Gastroesophageal sphincter (tissue), 4 donors: Measurements from ENCODE around the gene ZNF273. TPM values are rescaled to one million over a fixed set of nuclear protein-coding genes. Genes with fewer than 3 reads are reported as not detected.

Experiments used
- ATAC-seq: fragments of 150-250 bp; one replicate; pipeline ENCODE4 v1.9.1; 2016; ENCODE audit warnings: mild to moderate bottlenecking, moderate library complexity
- H3K27ac ChIP-seq, 4 donors: fragments of 200-600 bp; sonication (generic) in 3 of 4; 1 replicate in 3 of 4; 2 replicates in 1 of 4; pipeline ENCODE4 v1.5.1; 2016 to 2019
- H3K27me3 ChIP-seq: fragments of 200-600 bp; sonication (generic); one replicate; pipeline ENCODE4 v1.5.1; 2019
- H3K36me3 ChIP-seq, 2 donors: fragments of 200-600 bp; sonication (generic); one replicate each; pipeline ENCODE4 v1.5.1; 2019; ENCODE audit warnings: control low read depth in 1 of 2
- H3K4me1 ChIP-seq, 3 donors: fragments of 200-600 bp; sonication (generic); 1 replicate in 2 of 3; 2 replicates in 1 of 3; pipeline ENCODE4 v1.5.1; 2016 to 2019; ENCODE audit warnings: control low read depth in 2 of 3
- H3K4me3 ChIP-seq, 2 donors: fragments of 200-600 bp; sonication (generic); one replicate each; pipeline ENCODE4 v1.5.1; 2019; ENCODE audit warnings: mild to moderate bottlenecking in 1 of 2, moderate library complexity in 1 of 2
- H3K9me3 ChIP-seq, 3 donors: fragments of 200-600 bp; sonication (generic); one replicate each; pipeline ENCODE4 v1.5.1; 2017 to 2019; ENCODE audit warnings: control low read depth in 2 of 3
- CTCF ChIP-seq, 4 experiments: fragments of 200-600 bp in 2 of 4; fragments of 450-650 bp in 2 of 4; sonication (generic) in 1 of 4; IDR thresholded peaks; one replicate each; pipeline ENCODE4 v1.5.1; 2017 to 2019; ENCODE audit warnings: antibody characterized with exemption in 4 of 4, mild to moderate bottlenecking in 2 of 4, moderate library complexity in 2 of 4
- EP300 ChIP-seq: sonication (generic); formaldehyde crosslinking; IDR thresholded peaks from one replicate; pipeline ENCODE4 v1.6.1; 2017; ENCODE audit warnings: antibody characterized with exemption, mild to moderate bottlenecking
- POLR2A ChIP-seq, 2 donors: fragments of 450-650 bp; IDR thresholded peaks; one replicate each; pipeline ENCODE4 v1.6.1; 2017; ENCODE audit warnings: antibody characterized with exemption in 2 of 2, mild to moderate bottlenecking in 2 of 2, moderate library complexity in 1 of 2
- POLR2AphosphoS5 ChIP-seq: sonication (generic); formaldehyde crosslinking; IDR thresholded peaks from one replicate; pipeline ENCODE4 v1.6.1; 2017; ENCODE audit warnings: antibody characterized with exemption
- WGBS, 2 donors: methylation state at CpG; one replicate each; pipeline ENCODE4 v1.1.5; 2018; ENCODE audit warnings: low coverage in 1 of 2; 5-methylcytosine and 5-hydroxymethylcytosine counted together
- total RNA-seq, 4 donors: library from RNA; depleted of rRNA; stranded (reverse); fragments of >200 nt; gene quantifications; one replicate each; pipeline ENCODE4 v1.1.0, GENCODE V29; 2016

The ZNF273 gene
- total RNA-seq, 4 donors from 2014 or later, result 3.0 to 7.8 (median 4.1) TPM

- Histone ChIP-seq H3K27me3 (peaks cover 3% of the 10 kb centered on the region), H3K27ac (peak overlapping the region in 3 of 4 donors; percentile 42 to 61 (median 59)), H3K9me3 (no peaks in the 10 kb centered on the region), H3K36me3 (no peaks in the 10 kb centered on the region), H3K4me1 (peaks cover 0 to 26% (median 0%) of the 10 kb centered on the region in 3 donors), H3K4me3 (peak overlapping the region; percentile 37 to 61)
- 63% methylated on average over 11 of the region's 26 CpGs; no CpG with 5 or more reads in 1 of the 2 donors for WGBS, 2 donors
- TF ChIP-seq CTCF (IDR thresholded peaks at IDR 0.05), result no peak
- ATAC-seq, result no peak
Measured at GRCh38 chr7:64881461-64882287, 21.4 kb upstream of the ZNF273 start.

DNA sequence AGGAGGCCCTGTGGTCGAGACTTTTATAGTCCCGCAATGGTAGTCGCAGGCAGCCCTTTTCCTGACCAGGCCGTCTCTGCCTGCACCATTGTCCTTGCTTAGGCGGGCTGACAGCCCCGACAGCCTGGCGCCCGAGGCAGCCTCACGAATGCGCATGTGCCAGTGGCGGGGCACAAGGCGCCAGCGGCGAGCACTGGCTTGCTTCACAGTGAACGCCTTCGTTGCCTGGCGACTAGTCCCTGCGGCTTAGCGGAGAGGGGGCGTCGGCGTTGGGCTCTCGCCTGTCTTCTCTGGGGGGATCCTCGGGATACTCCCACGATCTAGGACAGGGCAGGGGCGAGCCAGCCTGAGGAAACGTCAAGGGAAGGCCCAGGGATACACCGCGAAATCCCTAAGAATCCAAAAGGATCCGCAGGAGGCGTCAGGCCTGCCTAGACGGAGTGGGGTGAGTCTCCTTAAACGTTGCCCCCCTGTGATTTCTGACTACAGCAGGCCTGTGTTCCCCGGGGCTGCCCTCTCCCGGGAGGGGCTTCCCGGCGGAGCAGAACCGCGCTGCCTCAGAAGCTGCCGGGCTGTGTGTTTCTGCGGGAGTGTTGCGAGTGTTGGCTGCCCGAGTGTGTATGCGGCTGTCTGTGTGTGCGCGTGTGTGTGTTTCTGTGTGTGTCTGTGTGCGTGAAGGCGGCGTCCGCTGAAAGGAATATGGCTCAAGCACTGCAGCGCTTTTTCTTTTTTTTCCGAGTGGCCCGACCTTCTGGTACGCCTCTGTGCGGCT is 20.5 kb upstream of the ZNF273 start:
- no peak for TF ChIP-seq CTCF (IDR thresholded peaks at IDR 0.05)
- no peak for TF ChIP-seq POLR2A (IDR thresholded peaks at IDR 0.05)
- no peak for TF ChIP-seq POLR2AphosphoS5
- no peak for TF ChIP-seq EP300
- Histone ChIP-seq H3K4me3 (peak overlapping the region; percentile 37 to 61), H3K9me3 (no peaks in the 10 kb centered on the region), H3K27ac (peak overlapping the region in 3 of 4 donors; percentile 51 to 61 (median 59)), H3K27me3 (peaks cover 3% of the 10 kb centered on the region), H3K36me3 (no peaks in the 10 kb centered on the region), H3K4me1 (peaks cover 0 to 18% (median 0%) of the 10 kb centered on the region in 3 donors)
- WGBS, 2 donors, result 24% methylated on average over 17 of the region's 55 CpGs; no CpG with 5 or more reads in 1 of the 2 donors
- peak; percentile 81 for ATAC-seq

DNA sequence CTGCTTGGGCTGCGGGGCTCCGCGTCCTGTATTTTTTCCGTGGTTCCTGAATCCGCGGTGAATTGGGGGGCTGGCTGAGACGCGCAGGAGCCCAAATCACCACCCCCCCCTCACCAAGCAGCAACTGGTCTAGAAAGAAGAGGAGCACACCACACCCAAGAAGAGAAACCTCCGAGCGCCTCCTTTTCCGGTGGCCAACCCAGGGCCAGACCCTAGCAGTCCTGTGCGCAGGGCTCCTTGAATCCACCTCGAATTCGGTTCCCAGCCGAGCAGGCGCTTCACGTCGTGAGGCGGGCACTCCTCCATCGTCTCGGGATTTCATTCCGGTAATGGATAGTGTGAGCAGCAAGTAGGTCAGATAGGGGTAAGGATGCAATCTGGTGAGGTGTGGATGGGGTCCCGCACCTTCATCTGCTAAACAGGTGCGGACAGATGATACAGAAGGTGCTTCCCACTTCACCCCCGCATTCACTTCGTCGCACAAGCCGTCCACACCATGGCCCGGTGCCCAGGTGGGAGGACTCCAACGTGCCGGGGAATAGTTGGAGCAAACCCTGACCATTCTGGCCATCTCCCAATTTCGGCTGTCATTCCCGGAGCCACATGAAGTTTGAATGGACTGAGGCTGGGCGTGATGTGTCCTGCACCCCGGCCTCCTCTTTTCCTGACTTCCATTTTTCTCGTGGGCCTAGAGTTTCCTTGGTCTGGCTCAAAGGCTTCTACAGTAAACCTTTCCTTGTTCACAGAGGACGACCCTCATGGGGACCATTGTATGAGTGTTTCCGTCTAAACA is 19.8 kb upstream of the ZNF273 start:
- TF ChIP-seq EP300, result no peak
- no peak for TF ChIP-seq POLR2AphosphoS5
- TF ChIP-seq CTCF (IDR thresholded peaks at IDR 0.05), result no peak
- TF ChIP-seq POLR2A (IDR thresholded peaks at IDR 0.05), result no peak

GRCh38 chr7:64884085-64884912 is 18.8 kb upstream of the ZNF273 start:
- no peak for TF ChIP-seq POLR2A (IDR thresholded peaks at IDR 0.05)
- TF ChIP-seq EP300, result no peak
- no peak for TF ChIP-seq CTCF (IDR thresholded peaks at IDR 0.05)
- no peak for TF ChIP-seq POLR2AphosphoS5
- Histone ChIP-seq H3K27ac (no peak overlapping the region), H3K4me3 (no peak overlapping the region), H3K4me1 (peaks cover 0 to 32% (median 14%) of the 10 kb centered on the region in 3 donors), H3K36me3 (no peaks in the 10 kb centered on the region), H3K9me3 (no peaks in the 10 kb centered on the region), H3K27me3 (peaks cover 10% of the 10 kb centered on the region)
- 92% methylated on average over 3 to 17 of the region's 22 CpGs for WGBS, 2 donors
- no peak for ATAC-seq

More for the DNA sequence above, 19.8 kb upstream of the ZNF273 start:
- WGBS, 2 donors, result 58 to 86% methylated on average over 9 to 11 of the region's 38 CpGs
- H3K27me3 ChIP-seq, result peaks cover 10% of the 10 kb centered on the region
- H3K27ac ChIP-seq, result peak overlapping the region in 3 of 4 donors; percentile 51 to 61 (median 59)
- H3K4me3 ChIP-seq, result peak overlapping the region; percentile 37 to 61
- peaks cover 0 to 22% (median 5%) of the 10 kb centered on the region in 3 donors for H3K4me1 ChIP-seq
- ATAC-seq, result no peak
- H3K9me3 ChIP-seq, result no peaks in the 10 kb centered on the region
- no peaks in the 10 kb centered on the region for H3K36me3 ChIP-seq
